ENCODE measurements around the gene BSPRY. TPM values are rescaled to one million over a fixed set of nuclear protein-coding genes. Genes with fewer than 3 reads are reported as not detected.
"Not testable (repeated sequence)": the region's sequence is repeated elsewhere in the genome, so short reads cannot be mapped to it uniquely, and the experiment has no call there.

The BSPRY gene
- total RNA-seq, 1 donor from 2014 or later: 0.27 TPM

GRCh38 chr9:113376634-113377567 is 27.6 kb downstream of the BSPRY start, which contains the start of gene HDHD3:
TSS of gene HDHD3 (minus strand) at chr9:113376986. CDS start at chr9:113374354, 2,632 bp downstream.
- peak within 1 kb of the TSS; percentile 88 for H3K9ac ChIP-seq (ENCODE audit: low read length)
- TF ChIP-seq, protein P1, sequence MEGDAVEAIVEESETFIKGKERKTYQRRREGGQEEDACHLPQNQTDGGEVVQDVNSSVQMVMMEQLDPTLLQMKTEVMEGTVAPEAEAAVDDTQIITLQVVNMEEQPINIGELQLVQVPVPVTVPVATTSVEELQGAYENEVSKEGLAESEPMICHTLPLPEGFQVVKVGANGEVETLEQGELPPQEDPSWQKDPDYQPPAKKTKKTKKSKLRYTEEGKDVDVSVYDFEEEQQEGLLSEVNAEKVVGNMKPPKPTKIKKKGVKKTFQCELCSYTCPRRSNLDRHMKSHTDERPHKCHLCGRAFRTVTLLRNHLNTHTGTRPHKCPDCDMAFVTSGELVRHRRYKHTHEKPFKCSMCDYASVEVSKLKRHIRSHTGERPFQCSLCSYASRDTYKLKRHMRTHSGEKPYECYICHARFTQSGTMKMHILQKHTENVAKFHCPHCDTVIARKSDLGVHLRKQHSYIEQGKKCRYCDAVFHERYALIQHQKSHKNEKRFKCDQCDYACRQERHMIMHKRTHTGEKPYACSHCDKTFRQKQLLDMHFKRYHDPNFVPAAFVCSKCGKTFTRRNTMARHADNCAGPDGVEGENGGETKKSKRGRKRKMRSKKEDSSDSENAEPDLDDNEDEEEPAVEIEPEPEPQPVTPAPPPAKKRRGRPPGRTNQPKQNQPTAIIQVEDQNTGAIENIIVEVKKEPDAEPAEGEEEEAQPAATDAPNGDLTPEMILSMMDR (IDR thresholded peaks at IDR 0.05; ENCODE audit: insufficient read depth, low read depth, low read length): no peak
- H3K36me3 ChIP-seq (ENCODE audit: insufficient read depth, low read length): no peaks in the 10 kb centered on the region
- Mint-ChIP-seq H3K27me3 (ENCODE audit: low read depth, unreplicated experiment) (no peaks in the 10 kb centered on the region), H3K36me3 (ENCODE audit: low read depth, unreplicated experiment) (no peaks in the 10 kb centered on the region), H3K4me3 (ENCODE audit: unreplicated experiment) (peak within 1 kb of the TSS; percentile 85), H3K4me1 (ENCODE audit: low read depth, unreplicated experiment) (peaks cover 9% of the 10 kb centered on the region), H3K9me3 (ENCODE audit: unreplicated experiment) (no peaks in the 10 kb centered on the region), H3K27ac (ENCODE audit: unreplicated experiment) (peak within 1 kb of the TSS; percentile 34)
- no peaks in the 10 kb centered on the region for H3K9me3 ChIP-seq (ENCODE audit: insufficient read depth, low read depth, low read length)
- peaks cover 11% of the 10 kb centered on the region for H4K20me1 ChIP-seq (ENCODE audit: insufficient read depth, low read length)
- H3K4me3 ChIP-seq (ENCODE audit: insufficient read depth, low read depth, low read length): peak within 1 kb of the TSS; percentile 86
- H2AFZ ChIP-seq (ENCODE audit: low read depth, low read length): peak within 1 kb of the TSS; percentile 99
- no peaks in the 10 kb centered on the region for H3K27me3 ChIP-seq (ENCODE audit: insufficient read depth, low read length)
- H3K27ac ChIP-seq (ENCODE audit: low read depth, low read length): peak within 1 kb of the TSS; percentile 19
- H3K4me2 ChIP-seq (ENCODE audit: low read length): peak within 1 kb of the TSS; percentile 97
- peaks cover 6% of the 10 kb centered on the region for H3K4me1 ChIP-seq (ENCODE audit: insufficient read depth, low read length)
- FAIRE-seq (no peak), DNase-seq (ENCODE audit: low read depth) (peak; percentile 50)
- no peaks in the 10 kb centered on the region for H3K79me2 ChIP-seq (ENCODE audit: insufficient read depth, low read length)

DNA sequence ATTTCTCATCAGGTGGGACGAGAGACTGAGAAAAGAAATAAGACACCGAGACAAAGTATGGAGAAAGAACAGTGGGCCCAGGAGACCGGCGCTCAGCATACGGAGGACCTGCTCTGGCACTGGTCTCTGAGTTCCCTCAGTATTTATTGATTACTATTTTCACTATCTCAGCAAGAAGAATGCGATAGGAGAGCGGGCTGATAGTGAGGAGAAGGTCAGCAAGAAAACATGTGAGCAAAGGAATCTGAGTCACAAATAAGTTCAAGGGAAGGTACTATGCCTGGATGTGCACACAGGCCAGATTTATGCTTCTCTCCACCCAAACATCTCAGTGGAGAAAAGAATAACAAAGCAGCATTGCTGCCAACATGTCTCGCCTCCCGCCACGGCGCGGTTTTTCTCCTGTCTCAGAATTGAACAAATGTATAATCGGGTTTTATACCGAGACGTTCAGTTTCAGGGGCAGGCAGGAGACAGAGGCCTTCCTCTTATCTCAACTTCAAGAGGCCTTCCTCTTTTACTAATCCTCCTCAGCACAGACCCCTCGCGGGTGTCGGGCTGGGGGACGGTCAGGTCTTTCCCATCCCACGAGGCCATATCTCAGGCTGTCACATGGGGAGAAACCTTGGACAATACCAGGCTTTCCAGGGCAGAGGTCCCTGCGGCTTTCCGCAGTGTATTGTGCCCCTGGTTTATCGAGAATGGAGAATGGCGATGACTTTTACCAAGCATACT is 29.9 kb downstream of the BSPRY start:
- H3K27ac ChIP-seq (ENCODE audit: low read depth, low read length); H3K27me3 ChIP-seq (ENCODE audit: insufficient read depth, low read length); H3K36me3 Mint-ChIP-seq (ENCODE audit: low read depth, unreplicated experiment); H2AFZ ChIP-seq (ENCODE audit: low read depth, low read length); H3K27ac Mint-ChIP-seq (ENCODE audit: unreplicated experiment); H3K9me3 Mint-ChIP-seq (ENCODE audit: unreplicated experiment); H4K20me1 ChIP-seq (ENCODE audit: insufficient read depth, low read length); H3K79me2 ChIP-seq (ENCODE audit: insufficient read depth, low read length); DNase-seq (ENCODE audit: low read depth); H3K4me1 Mint-ChIP-seq (ENCODE audit: low read depth, unreplicated experiment); H3K4me2 ChIP-seq (ENCODE audit: low read length); H3K4me3 Mint-ChIP-seq (ENCODE audit: unreplicated experiment); H3K9ac ChIP-seq (ENCODE audit: low read length); H3K36me3 ChIP-seq (ENCODE audit: insufficient read depth, low read length); H3K4me1 ChIP-seq (ENCODE audit: insufficient read depth, low read length); H3K4me3 ChIP-seq (ENCODE audit: insufficient read depth, low read depth, low read length); H3K27me3 Mint-ChIP-seq (ENCODE audit: low read depth, unreplicated experiment); H3K9me3 ChIP-seq (ENCODE audit: insufficient read depth, low read depth, low read length); FAIRE-seq: not testable (repeated sequence)

DNA sequence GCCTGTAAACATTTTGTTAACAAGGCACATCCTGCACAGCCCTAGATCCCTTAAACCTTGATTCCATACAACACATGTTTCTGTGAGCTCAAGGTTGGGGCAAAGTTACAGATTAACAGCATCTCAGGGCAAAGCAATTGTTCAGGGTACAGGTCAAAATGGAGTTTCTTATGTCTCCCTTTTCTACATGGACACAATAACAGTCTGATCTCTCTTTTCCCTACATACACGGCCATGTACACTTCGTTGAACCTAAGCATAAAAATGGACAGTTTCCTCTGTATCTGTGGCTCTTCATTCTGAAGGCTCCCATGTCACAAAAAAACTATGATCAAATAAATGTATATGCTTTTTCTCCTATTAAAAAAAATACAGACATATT is 30.5 kb downstream of the BSPRY start:
- H3K27me3 ChIP-seq (ENCODE audit: insufficient read depth, low read length); DNase-seq (ENCODE audit: low read depth); H3K79me2 ChIP-seq (ENCODE audit: insufficient read depth, low read length); H2AFZ ChIP-seq (ENCODE audit: low read depth, low read length); H3K27ac ChIP-seq (ENCODE audit: low read depth, low read length); H3K9me3 Mint-ChIP-seq (ENCODE audit: unreplicated experiment); H4K20me1 ChIP-seq (ENCODE audit: insufficient read depth, low read length); H3K36me3 Mint-ChIP-seq (ENCODE audit: low read depth, unreplicated experiment); H3K9me3 ChIP-seq (ENCODE audit: insufficient read depth, low read depth, low read length); H3K36me3 ChIP-seq (ENCODE audit: insufficient read depth, low read length); FAIRE-seq; H3K4me1 ChIP-seq (ENCODE audit: insufficient read depth, low read length); H3K27ac Mint-ChIP-seq (ENCODE audit: unreplicated experiment); H3K4me2 ChIP-seq (ENCODE audit: low read length); H3K4me1 Mint-ChIP-seq (ENCODE audit: low read depth, unreplicated experiment); H3K27me3 Mint-ChIP-seq (ENCODE audit: low read depth, unreplicated experiment); H3K4me3 Mint-ChIP-seq (ENCODE audit: unreplicated experiment); H3K4me3 ChIP-seq (ENCODE audit: insufficient read depth, low read depth, low read length); H3K9ac ChIP-seq (ENCODE audit: low read length): not testable (repeated sequence)

All from astrocyte (in vitro differentiated cells and primary cell).